CD14-positive monocyte (primary cell): ENCODE data around the gene MAPK13. TPM values are rescaled to one million over a fixed set of nuclear protein-coding genes. Genes with fewer than 3 reads are reported as not detected.

Experiments
- DNase-seq, 3 donors: peaks; one replicate each; pipeline ENCODE4 v3.0.0-alpha.2; 2011 to 2022
- H2AFZ ChIP-seq: 2 replicates; pipeline ENCODE4 v1.6.0; 2012; ENCODE audit warnings: mild to moderate bottlenecking, low read depth, low read length, inconsistent platforms; ENCODE audit not compliant: insufficient read depth, poor library complexity, severe bottlenecking
- H3K27ac ChIP-seq, 2 donors: 1 replicate in 1 of 2; 2 replicates in 1 of 2; pipeline ENCODE4 v1.5.1; 2012 to 2013; ENCODE audit warnings: low read length in 2 of 2, control low read depth in 1 of 2, inconsistent platforms in 1 of 2, low read depth in 1 of 2, mild to moderate bottlenecking in 1 of 2
- H3K27me3 ChIP-seq, 2 donors: one replicate each; pipeline versions ENCODE4 v1.6.0 to v1.6.1; 2011 to 2013; ENCODE audit warnings: low read length in 2 of 2; ENCODE audit not compliant: control insufficient read depth in 2 of 2, insufficient read depth in 2 of 2
- H3K36me3 ChIP-seq, 2 donors: replicated peaks in 1 of 2; 1 replicate in 1 of 2; 2 replicates in 1 of 2; pipeline versions ENCODE4 v1.5.1 to v1.6.1; 2012 to 2013; ENCODE audit warnings: low read length in 2 of 2, control low read depth in 1 of 2, inconsistent platforms in 1 of 2, mild to moderate bottlenecking in 1 of 2; ENCODE audit not compliant: insufficient read depth in 2 of 2, control insufficient read depth in 1 of 2
- H3K4me1 ChIP-seq, 2 donors: 1 replicate in 1 of 2; 2 replicates in 1 of 2; pipeline versions ENCODE4 v1.5.1 to v1.6.1; 2012 to 2013; ENCODE audit warnings: low read length in 2 of 2, control low read depth in 1 of 2, inconsistent platforms in 1 of 2, mild to moderate bottlenecking in 1 of 2, moderate library complexity in 1 of 2; ENCODE audit not compliant: insufficient read depth in 2 of 2, control insufficient read depth in 1 of 2
- H3K4me2 ChIP-seq: replicated peaks from 2 replicates; pipeline ENCODE3; 2012; ENCODE audit warnings: low read length, moderate library complexity, mild to moderate bottlenecking; ENCODE audit not compliant: poor library complexity, severe bottlenecking; ENCODE audit errors: extremely low read depth
- H3K4me3 ChIP-seq, 3 experiments: fragments of 200-600 bp in 1 of 3; sonication (generic) in 1 of 3; replicated peaks in 1 of 3; 1 replicate in 2 of 3; 2 replicates in 1 of 3; pipeline ENCODE4 v1.5.1; 2011 to 2013; ENCODE audit warnings: low read length in 3 of 3, mild to moderate bottlenecking in 3 of 3, control low read depth in 2 of 3, low read depth in 2 of 3, inconsistent platforms in 1 of 3, moderate library complexity in 1 of 3
- H3K79me2 ChIP-seq: 2 replicates; pipeline ENCODE4 v1.6.0; 2012; ENCODE audit warnings: mild to moderate bottlenecking, control low read depth, inconsistent platforms, low read length, moderate library complexity; ENCODE audit not compliant: insufficient read depth
- H3K9ac ChIP-seq: 2 replicates; pipeline ENCODE4 v1.6.0; 2017; ENCODE audit warnings: low read length, mild to moderate bottlenecking; ENCODE audit not compliant: insufficient read depth, poor library complexity, severe bottlenecking
- H3K9me3 ChIP-seq, 2 donors: replicated peaks in 1 of 2; 1 replicate in 1 of 2; 2 replicates in 1 of 2; pipeline versions ENCODE4 v1.5.1 to v1.6.1; 2012 to 2013; ENCODE audit warnings: low read length in 2 of 2, control low read depth in 1 of 2; ENCODE audit not compliant: control insufficient read depth in 1 of 2, insufficient read depth in 1 of 2
- H4K20me1 ChIP-seq: 2 replicates; pipeline ENCODE4 v1.6.0; 2012; ENCODE audit warnings: mild to moderate bottlenecking, low read length, control low read depth, moderate library complexity; ENCODE audit not compliant: insufficient read depth
- H3K27ac Mint-ChIP-seq, 7 donors: one replicate each; pipeline ENCODE4 v1.8.0; 2020; ENCODE audit warnings: mild to moderate bottlenecking in 7 of 7, mixed read lengths in 7 of 7, moderate library complexity in 6 of 7, inconsistent platforms in 2 of 7
- H3K27me3 Mint-ChIP-seq, 3 donors: one replicate each; pipeline ENCODE4 v1.8.0; 2021 to 2022; ENCODE audit warnings: low read depth in 3 of 3, mild to moderate bottlenecking in 3 of 3, mixed read lengths in 3 of 3, moderate library complexity in 3 of 3, inconsistent platforms in 1 of 3
- H3K36me3 Mint-ChIP-seq, 2 donors: one replicate each; pipeline ENCODE4 v1.8.0; 2020; ENCODE audit warnings: mixed read lengths in 2 of 2, inconsistent platforms in 1 of 2, mild to moderate bottlenecking in 1 of 2
- H3K4me1 Mint-ChIP-seq: one replicate; pipeline ENCODE4 v1.8.0; 2020; ENCODE audit warnings: mild to moderate bottlenecking, mixed read lengths
- H3K4me3 Mint-ChIP-seq, 2 donors: one replicate each; pipeline ENCODE4 v1.8.0; 2020; ENCODE audit warnings: mild to moderate bottlenecking in 2 of 2, mixed read lengths in 2 of 2, moderate library complexity in 1 of 2
- H3K9me3 Mint-ChIP-seq, 7 donors: one replicate each; pipeline ENCODE4 v1.8.0; 2020 to 2022; ENCODE audit warnings: mixed read lengths in 7 of 7, mild to moderate bottlenecking in 6 of 7, moderate library complexity in 6 of 7, inconsistent platforms in 2 of 7
- CTCF ChIP-seq: fragments of 200-600 bp; IDR thresholded peaks from one replicate; pipeline ENCODE4 v1.8.0; 2022; ENCODE audit warnings: antibody characterized with exemption, mild to moderate bottlenecking
- WGBS: methylation state at CpG from one replicate; pipeline ENCODE4 v1.1.5; 2013; ENCODE audit warnings: missing lambda C conversion rate; ENCODE audit not compliant: insufficient coverage; 5-methylcytosine and 5-hydroxymethylcytosine counted together
- intact Hi-C, 2 donors: fragments of 100-400 bp; cut with micrococcal nuclease; formaldehyde crosslinking; loops; one replicate each; pipeline versions ENCODE4 v1.15.0 to v1.15.1; 2023
- polyA plus RNA-seq, 3 donors: library from polyadenylated mRNA; depleted of rRNA in 1 of 3; unstranded in 2 of 3; stranded (reverse) in 1 of 3; fragments of 300-500 nt in 2 of 3; fragments of >200 nt in 1 of 3; fragmentation: Illumina TruSeq in 2 of 3; gene quantifications; 1 replicate in 2 of 3; 2 replicates in 1 of 3; pipeline ENCODE4 v1.2.3, GENCODE V29; 2012 to 2021

Gene MAPK13
- polyA plus RNA-seq, 3 donors, result 0.88 to 9.8 (median 2.4) TPM

GRCh38 chr6:36113049-36113448 is 17.3 kb upstream of the MAPK13 start:
- peaks cover 38% of the 10 kb centered on the region for H3K4me1 Mint-ChIP-seq
- DNase-seq, result no peak
- Histone ChIP-seq H4K20me1 (peaks cover 67% of the 10 kb centered on the region), H3K79me2 (peaks cover 21% of the 10 kb centered on the region), H3K27me3 (no peaks in the 10 kb centered on the region), H3K36me3 (peaks cover 44 to 81% of the 10 kb centered on the region in 2 donors), H3K4me2 (no peak overlapping the region), H2AFZ (no peak overlapping the region), H3K27ac (peak overlapping the region in 1 of 2 donors; percentile 54), H3K4me1 (peaks cover 23 to 46% of the 10 kb centered on the region in 2 donors), H3K9me3 (no peaks in the 10 kb centered on the region), H3K9ac (no peak overlapping the region), H3K4me3 (no peak overlapping the region)
- H3K9me3 Mint-ChIP-seq, result peaks cover 0 to 2% (median 0%) of the 10 kb centered on the region in 7 donors
- H3K27me3 Mint-ChIP-seq, result no peaks in the 10 kb centered on the region
- TF ChIP-seq CTCF, result no peak
- H3K27ac Mint-ChIP-seq, result peak overlapping the region in 3 of 7 donors; percentile 42 to 61 (median 43)
- no peak overlapping the region for H3K4me3 Mint-ChIP-seq
- peaks cover 59 to 74% of the 10 kb centered on the region in 2 donors for H3K36me3 Mint-ChIP-seq
- intact Hi-C loops, result no loop called here

GRCh38 chr6:36113703-36114102 is 16.6 kb upstream of the MAPK13 start:
- Mint-ChIP-seq H3K27ac (peak overlapping the region in 6 of 7 donors; percentile 28 to 86 (median 61)), H3K36me3 (peaks cover 57 to 73% of the 10 kb centered on the region in 2 donors), H3K27me3 (no peaks in the 10 kb centered on the region), H3K4me1 (peaks cover 44% of the 10 kb centered on the region), H3K9me3 (peaks cover 0 to 2% (median 0%) of the 10 kb centered on the region in 7 donors), H3K4me3 (no peak overlapping the region)
- no peaks in the 10 kb centered on the region for H3K9me3 ChIP-seq
- WGBS, result 100% methylated on average over 2 of the region's 2 CpGs
- peaks cover 14% of the 10 kb centered on the region for H3K79me2 ChIP-seq
- H3K9ac ChIP-seq, result no peak overlapping the region
- peak overlapping the region; percentile 17 to 54 for H3K27ac ChIP-seq
- H3K4me1 ChIP-seq, result peaks cover 30 to 53% of the 10 kb centered on the region in 2 donors
- H3K4me2 ChIP-seq, result no peak overlapping the region
- H4K20me1 ChIP-seq, result peaks cover 60% of the 10 kb centered on the region
- no peaks in the 10 kb centered on the region for H3K27me3 ChIP-seq
- intact Hi-C loops, result no loop called here
- no peak overlapping the region for H3K4me3 ChIP-seq
- H3K36me3 ChIP-seq, result peaks cover 38 to 74% of the 10 kb centered on the region in 2 donors
- no peak for DNase-seq
- H2AFZ ChIP-seq, result no peak overlapping the region
- no peak for TF ChIP-seq CTCF
